Subcutaneous preadipocyte (primary cell): ENCODE results near the gene EIF2AK3. TPM values are rescaled to one million over a fixed set of nuclear protein-coding genes. Genes with fewer than 3 reads are reported as not detected.

ENCODE experiments used
- total RNA-seq: library from RNA; depleted of rRNA; stranded (reverse); fragments of >200 nt; gene quantifications from 2 replicates; pipeline ENCODE4 v1.2.3, GENCODE V29; 2012

The EIF2AK3 gene
- total RNA-seq = 16.9 and 18.2 TPM in 2 replicates

DNA sequence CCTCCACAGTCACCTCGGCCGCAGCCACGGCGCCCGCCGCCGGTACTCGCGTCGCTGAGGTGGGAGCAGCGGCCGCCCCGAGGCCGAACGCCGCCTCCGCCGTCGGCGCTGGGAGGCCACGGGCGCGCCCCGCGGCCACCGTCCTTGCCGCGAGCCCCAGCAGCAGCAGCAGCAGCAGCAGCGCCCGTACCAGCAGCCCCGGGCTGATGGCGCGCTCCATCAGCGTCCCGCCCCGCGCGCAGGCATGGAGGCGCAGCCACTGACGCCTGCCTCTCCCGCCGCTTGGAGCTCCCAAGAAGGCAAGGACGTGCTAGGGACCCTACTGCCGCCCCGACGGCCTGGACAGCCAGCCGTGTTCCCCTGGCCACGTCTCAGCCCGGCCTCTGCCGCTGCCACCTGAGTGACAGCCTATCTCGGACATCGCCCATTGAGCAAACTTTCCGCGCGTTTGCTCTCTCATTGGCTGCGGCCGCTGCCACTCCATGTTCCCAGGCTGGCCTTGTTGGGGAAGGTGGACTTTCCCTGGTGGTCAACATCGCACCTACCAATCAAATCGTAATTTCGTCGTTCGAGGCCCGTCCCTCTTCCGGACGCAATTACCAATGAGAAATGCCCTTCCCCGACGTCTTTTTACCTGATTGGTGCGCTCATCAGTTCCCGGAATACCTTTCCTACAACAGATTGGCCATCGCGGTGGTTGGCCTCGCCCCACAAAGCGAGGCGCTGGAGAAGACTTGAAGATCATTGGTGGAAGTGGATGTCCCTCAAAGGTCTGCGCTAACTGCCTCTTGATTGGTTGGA, at the start of gene EIF2AK3:
Gene EIF2AK3, minus strand, starts transcription at position 410 of the 801 bp plus-strand sequence. Its CDS starts 190 bp downstream, at position 220.

Other genes with a start within 250 kb of the EIF2AK3 start
- not detected in 2 replicates for gene FOXI3, start 174.8 kb downstream of the EIF2AK3 start, total RNA-seq
- 8.5 and 12.1 TPM in 2 replicates for gene RPIA, start 64.2 kb upstream of the EIF2AK3 start, total RNA-seq